ENCODE results near the gene TMEM41A. TPM values are rescaled to one million over a fixed set of nuclear protein-coding genes. Genes with fewer than 3 reads are reported as not detected.

Gene TMEM41A
- total RNA-seq, 1 donor from 2014 or later: 16.6 TPM

Other genes with a start within 250 kb of the TMEM41A start
- gene EHHADH, start 245.0 kb downstream of the TMEM41A start, total RNA-seq: 25.0 TPM
- 45.2 TPM for gene MAP3K13, start 135.9 kb downstream of the TMEM41A start, total RNA-seq
- 34.0 TPM for gene LIPH, start 53.6 kb upstream of the TMEM41A start, total RNA-seq
- 35.3 TPM for gene SENP2, start 87.3 kb upstream of the TMEM41A start, total RNA-seq

All from mucosa of gallbladder (tissue), 1 donor.